GM10266 (cell line): Measurements from ENCODE around the gene ACAA2.

Source experiments
- DNase-seq: peaks from one replicate; pipeline ENCODE4 v3.0.0; 2012; ENCODE audit errors: extremely low spot score
- TF ChIP-seq, protein P1 (sequence below): IDR thresholded peaks from 2 replicates; pipeline ENCODE4 v1.5.1; 2012; ENCODE audit warnings: mild to moderate bottlenecking, low read depth; ENCODE audit not compliant: control insufficient read depth, insufficient read depth; ENCODE audit errors: missing control alignments

ACAA2 gene

DNA sequence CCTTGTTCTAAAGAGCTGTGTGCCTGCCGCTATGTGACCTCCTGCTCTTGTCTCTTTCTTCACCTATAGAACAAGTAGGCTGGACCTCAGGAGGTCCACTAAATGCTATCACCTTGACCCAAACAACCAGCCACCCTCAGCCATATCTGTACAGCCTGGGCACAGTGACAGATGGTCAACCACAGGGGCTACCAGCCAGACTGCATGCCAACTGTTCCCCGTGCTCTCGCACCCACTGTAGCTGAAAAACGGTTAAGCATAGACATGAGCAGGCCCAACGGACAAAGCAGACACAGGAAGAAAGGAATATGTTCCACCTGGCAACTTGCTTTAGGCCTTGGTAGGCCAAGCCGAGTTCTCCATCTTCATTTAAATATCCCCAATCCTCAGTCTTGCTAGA, 43.2 kb upstream of the ACAA2 start:
- no peak for DNase-seq
- TF ChIP-seq, protein P1, sequence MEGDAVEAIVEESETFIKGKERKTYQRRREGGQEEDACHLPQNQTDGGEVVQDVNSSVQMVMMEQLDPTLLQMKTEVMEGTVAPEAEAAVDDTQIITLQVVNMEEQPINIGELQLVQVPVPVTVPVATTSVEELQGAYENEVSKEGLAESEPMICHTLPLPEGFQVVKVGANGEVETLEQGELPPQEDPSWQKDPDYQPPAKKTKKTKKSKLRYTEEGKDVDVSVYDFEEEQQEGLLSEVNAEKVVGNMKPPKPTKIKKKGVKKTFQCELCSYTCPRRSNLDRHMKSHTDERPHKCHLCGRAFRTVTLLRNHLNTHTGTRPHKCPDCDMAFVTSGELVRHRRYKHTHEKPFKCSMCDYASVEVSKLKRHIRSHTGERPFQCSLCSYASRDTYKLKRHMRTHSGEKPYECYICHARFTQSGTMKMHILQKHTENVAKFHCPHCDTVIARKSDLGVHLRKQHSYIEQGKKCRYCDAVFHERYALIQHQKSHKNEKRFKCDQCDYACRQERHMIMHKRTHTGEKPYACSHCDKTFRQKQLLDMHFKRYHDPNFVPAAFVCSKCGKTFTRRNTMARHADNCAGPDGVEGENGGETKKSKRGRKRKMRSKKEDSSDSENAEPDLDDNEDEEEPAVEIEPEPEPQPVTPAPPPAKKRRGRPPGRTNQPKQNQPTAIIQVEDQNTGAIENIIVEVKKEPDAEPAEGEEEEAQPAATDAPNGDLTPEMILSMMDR, result no peak

DNA sequence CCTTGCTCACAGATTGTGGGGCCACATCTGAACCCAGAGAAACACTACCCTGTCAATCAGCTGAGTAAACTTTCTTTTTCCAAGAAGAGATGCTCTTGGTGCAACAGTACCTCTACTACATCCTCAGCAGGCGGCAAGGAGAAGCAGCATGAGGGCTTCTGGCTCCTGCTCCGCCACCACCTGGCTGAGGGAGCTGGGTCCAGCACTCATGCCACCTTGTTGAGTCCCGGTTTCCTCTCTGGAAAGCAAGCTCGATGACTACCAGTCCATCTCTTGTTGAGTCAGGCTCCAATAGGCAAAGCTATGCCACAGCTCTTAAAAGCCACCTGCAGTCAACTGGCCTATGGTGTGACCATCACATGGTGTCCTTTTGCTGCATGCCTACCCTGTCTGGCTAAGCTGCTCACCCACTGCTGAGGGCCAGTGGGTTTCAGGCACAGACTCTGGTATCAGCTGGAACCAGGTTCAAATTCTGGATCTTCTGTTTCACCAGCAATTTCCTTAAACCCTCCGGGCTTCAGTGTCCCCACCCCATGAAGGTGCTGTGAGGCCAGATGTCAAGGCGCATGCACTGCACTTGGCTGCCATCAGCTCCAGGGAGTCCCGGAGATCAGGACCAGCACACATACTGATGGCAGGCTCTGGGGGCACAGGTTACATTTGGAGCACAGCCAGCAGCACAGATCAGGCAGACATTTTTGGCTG, 42.5 kb upstream of the ACAA2 start:
- TF ChIP-seq, protein P1, result no peak
- DNase-seq, result no peak

DNA sequence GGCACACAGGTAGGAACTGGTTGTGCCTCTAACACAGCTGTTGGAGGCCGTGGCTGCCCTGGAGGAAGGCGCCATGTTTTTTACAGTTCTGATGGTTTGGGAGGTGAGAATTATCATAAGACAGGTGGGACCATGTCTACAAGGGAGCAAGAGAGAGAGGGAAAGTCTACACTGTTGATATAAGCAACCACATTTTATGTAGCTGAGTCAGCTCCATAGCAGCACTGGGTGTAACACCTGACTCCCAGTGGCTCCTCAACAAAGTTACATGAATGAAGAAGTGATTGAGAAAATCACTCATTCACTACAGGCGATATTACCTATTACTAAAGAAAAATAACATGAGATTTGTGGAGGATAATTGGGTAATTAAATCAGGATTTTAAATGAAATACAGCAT, 41.3 kb upstream of the ACAA2 start:
- TF ChIP-seq, protein P1, result no peak
- no peak for DNase-seq

DNA sequence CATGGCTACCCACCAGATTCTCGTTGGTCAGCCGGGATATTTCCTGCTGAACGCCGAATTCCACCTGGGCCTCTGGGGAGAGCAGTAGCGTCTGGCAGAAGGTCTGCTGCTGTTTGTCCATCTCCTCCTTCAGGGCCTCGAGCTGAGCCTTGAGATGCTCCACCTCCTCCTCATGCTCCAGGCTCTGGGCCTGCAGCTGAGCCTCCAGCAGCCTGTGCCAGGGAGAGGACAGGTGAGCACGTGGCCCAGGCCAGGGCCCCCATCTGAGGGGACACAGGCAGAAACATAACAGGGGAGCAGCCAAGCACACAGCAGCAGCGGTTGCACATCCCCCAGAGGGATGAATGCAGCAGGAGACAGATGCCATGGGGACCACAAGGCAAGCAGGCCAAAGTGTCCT, 40.1 kb upstream of the ACAA2 start:
- TF ChIP-seq, protein P1, result no peak
- no peak for DNase-seq

DNA sequence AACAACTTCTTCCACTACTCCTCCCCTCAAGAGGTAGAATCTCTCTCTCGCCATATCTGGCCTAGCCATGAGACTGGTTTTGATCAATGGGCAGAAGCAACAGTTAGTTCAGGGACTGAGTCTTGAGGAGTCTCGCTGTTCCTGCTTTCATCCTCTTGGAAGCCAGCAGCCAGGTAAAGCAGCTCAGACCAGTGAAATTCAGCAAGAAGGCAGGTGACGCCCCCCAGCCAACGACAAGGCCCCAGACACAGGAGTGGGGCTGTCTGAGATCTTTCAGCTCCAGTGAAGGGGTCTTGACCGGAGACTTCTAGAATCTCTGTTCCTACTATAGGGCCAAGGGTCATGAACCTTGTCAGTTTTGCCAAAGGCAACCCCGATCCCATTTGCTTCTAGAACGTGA, 39.7 kb upstream of the ACAA2 start:
- TF ChIP-seq, protein P1, result no peak
- DNase-seq, result no peak

DNA sequence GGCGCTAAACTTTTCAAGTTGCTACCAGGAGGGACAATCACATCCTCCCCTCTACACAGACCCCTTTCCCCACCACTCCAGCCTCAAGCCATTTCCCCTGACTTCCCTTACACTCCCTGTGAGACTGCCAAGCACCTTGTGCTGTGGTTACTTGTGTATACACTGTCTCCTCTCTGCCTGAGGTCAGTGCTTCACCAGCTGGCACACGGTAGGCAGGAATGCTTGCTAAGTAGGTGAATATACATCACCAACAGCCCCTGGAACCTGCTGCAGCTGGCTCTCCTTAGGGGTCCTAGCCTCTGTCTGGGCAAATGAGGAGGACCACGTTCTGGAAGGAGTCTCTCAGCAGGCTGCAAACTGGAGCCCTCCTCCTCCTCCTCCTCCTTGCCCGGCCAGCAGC, 38.3 kb upstream of the ACAA2 start:
- TF ChIP-seq, protein P1, result no peak
- no peak for DNase-seq

DNA sequence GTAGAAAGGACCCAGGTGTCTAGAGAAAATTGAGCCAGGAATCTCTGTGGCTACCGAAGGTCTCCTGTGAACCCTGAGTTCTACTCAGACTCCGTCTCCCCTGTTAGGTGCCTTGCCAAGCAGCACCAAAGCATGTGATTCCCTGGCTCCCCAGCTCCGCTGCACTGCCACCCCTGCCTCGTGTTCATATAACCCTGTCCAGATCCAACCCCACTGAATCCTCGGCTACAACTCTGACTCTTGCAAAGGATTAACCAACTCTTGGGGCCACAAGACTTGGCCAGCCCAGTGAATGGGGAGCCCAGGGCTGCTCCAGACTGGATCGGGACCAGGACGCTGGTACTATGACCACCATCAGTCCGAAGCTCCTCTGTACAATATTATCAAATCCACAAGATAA, 37.3 kb upstream of the ACAA2 start:
- no peak for DNase-seq
- TF ChIP-seq, protein P1, result no peak
